Measurements from ENCODE around the gene CITED4. TPM values are rescaled to one million over a fixed set of nuclear protein-coding genes. Genes with fewer than 3 reads are reported as not detected.

Gene CITED4
- total and polyA plus RNA-seq, 2 donors (not counting 3 experiments of a cell fraction or from before 2014, with no cell fraction given) = 3.8 to 11.3 TPM

GRCh38 chr1:40836283-40836682 is 25.9 kb downstream of the CITED4 start:
- dilution Hi-C loops (cut with MboI; ENCODE audit: extremely low pct_ligation_motif_present, low sequenced_read_pairs) = no loop called here
- Histone ChIP-seq H3K4me2 (ENCODE audit: insufficient read depth, low read length) (no peak overlapping the region), H4K20me1 (replicated peaks; ENCODE audit: control insufficient read depth, extremely low read depth, insufficient read depth, low read length) (no peaks in the 10 kb centered on the region), H3K4me3 (replicated peaks in 1 of 3; ENCODE audit: insufficient read depth in 1 of 3, low read depth in 1 of 3, low read length in 3 of 3) (no peak overlapping the region), H3K36me3 (ENCODE audit: control insufficient read depth in 2 of 2, extremely low read depth in 1 of 2, insufficient read depth in 2 of 2, low read length in 2 of 2) (no peaks in the 10 kb centered on the region), H3K9me3 (replicated peaks; ENCODE audit: control insufficient read depth, insufficient read depth, low read length) (no peaks in the 10 kb centered on the region), H3K27me3 (ENCODE audit: control insufficient read depth in 2 of 2, insufficient read depth in 2 of 2, low read length in 2 of 2) (peaks cover 7 to 19% of the 10 kb centered on the region in 2 experiments), H3K79me2 (ENCODE audit: control insufficient read depth, insufficient read depth, low read length) (no peaks in the 10 kb centered on the region), H3K9me1 (replicated peaks; ENCODE audit: control insufficient read depth, extremely low read depth, insufficient read depth, low read length) (no peaks in the 10 kb centered on the region), H3K27ac (ENCODE audit: insufficient read depth, low read depth, low read length) (no peak overlapping the region), H3K9ac (replicated peaks; ENCODE audit: extremely low read depth, insufficient read depth, low read length) (no peak overlapping the region), H3K4me1 (ENCODE audit: control insufficient read depth, extremely low read depth, insufficient read depth, low read length) (peaks cover 6% of the 10 kb centered on the region), H2AFZ (ENCODE audit: low read depth, low read length) (no peak overlapping the region)
- no TSS peak for BruUV-seq (replicated peaks)
- POLR2A ChIA-PET = no interaction called here
- TF ChIP-seq GATA2 (IDR thresholded peaks at IDR 0.05; ENCODE audit: insufficient read depth, insufficient read length, low read depth, low read length) (no peak), MYC (IDR thresholded peaks at IDR 0.05; ENCODE audit: low read depth, low read length) (no peak), POLR2A (IDR thresholded peaks at IDR 0.05; ENCODE audit: low read depth, low read length) (no peak)
- TF ChIP-seq, protein P1, sequence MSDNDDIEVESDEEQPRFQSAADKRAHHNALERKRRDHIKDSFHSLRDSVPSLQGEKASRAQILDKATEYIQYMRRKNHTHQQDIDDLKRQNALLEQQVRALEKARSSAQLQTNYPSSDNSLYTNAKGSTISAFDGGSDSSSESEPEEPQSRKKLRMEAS (IDR thresholded peaks at IDR 0.05; ENCODE audit: insufficient read depth, insufficient read length) = no peak
- DNase-seq (ENCODE audit: low read depth, low spot score) = no peak
- no peak for FAIRE-seq
- intact Hi-C loops (cut with micrococcal nuclease) = no loop called here
- CTCF ChIA-PET = no interaction called here

DNA sequence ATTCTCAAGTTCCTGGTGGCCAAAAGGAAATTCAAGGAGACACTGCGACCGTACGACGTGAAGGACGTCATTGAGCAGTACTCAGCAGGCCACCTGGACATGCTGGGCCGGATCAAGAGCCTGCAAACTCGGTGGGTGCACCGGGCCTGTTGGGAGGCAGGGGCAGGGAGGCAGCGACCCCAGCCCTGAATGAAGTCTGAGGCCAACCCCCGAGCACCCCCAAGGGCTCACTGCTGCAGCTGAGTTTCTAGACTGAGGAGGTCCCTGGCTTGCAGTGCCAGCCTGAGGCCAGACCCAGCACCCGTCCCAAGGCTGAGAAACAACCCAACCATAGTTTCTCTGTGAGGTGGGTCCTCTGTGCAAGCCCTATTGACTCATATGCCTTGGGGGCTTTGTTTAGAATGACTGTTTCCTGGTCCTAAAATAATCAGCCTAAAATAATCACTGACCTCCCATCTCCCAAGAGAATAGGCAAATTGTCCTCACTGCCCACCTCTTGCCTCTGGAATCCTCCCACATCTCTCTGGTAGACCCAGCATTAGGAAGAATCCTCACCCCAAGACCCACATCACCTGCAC is 27.1 kb downstream of the CITED4 start:
- no peaks in the 10 kb centered on the region for H4K20me1 ChIP-seq (replicated peaks; ENCODE audit: control insufficient read depth, extremely low read depth, insufficient read depth, low read length)
- no peak overlapping the region for H3K27ac ChIP-seq (ENCODE audit: insufficient read depth, low read depth, low read length)
- no peaks in the 10 kb centered on the region for H3K79me2 ChIP-seq (ENCODE audit: control insufficient read depth, insufficient read depth, low read length)
- ChIA-PET POLR2A (no interaction called here), CTCF (no interaction called here)
- H3K4me1 ChIP-seq (ENCODE audit: control insufficient read depth, extremely low read depth, insufficient read depth, low read length) = no peaks in the 10 kb centered on the region
- H3K36me3 ChIP-seq (ENCODE audit: control insufficient read depth in 2 of 2, extremely low read depth in 1 of 2, insufficient read depth in 2 of 2, low read length in 2 of 2) = no peaks in the 10 kb centered on the region
- intact Hi-C loops (cut with micrococcal nuclease) (no loop called here), dilution Hi-C loops (cut with MboI; ENCODE audit: extremely low pct_ligation_motif_present, low sequenced_read_pairs) (no loop called here)
- DNase-seq (ENCODE audit: low read depth, low spot score) = no peak
- BruUV-seq (replicated peaks) = no TSS peak
- H3K9me3 ChIP-seq (replicated peaks; ENCODE audit: control insufficient read depth, insufficient read depth, low read length) = no peaks in the 10 kb centered on the region
- no peak overlapping the region for H2AFZ ChIP-seq (ENCODE audit: low read depth, low read length)
- no peak for FAIRE-seq
- no peak overlapping the region for H3K9ac ChIP-seq (replicated peaks; ENCODE audit: extremely low read depth, insufficient read depth, low read length)
- H3K4me3 ChIP-seq (replicated peaks in 1 of 3; ENCODE audit: insufficient read depth in 1 of 3, low read depth in 1 of 3, low read length in 3 of 3) = no peak overlapping the region
- peaks cover 7 to 17% of the 10 kb centered on the region in 2 experiments for H3K27me3 ChIP-seq (ENCODE audit: control insufficient read depth in 2 of 2, insufficient read depth in 2 of 2, low read length in 2 of 2)
- H3K9me1 ChIP-seq (replicated peaks; ENCODE audit: control insufficient read depth, extremely low read depth, insufficient read depth, low read length) = no peaks in the 10 kb centered on the region
- H3K4me2 ChIP-seq (ENCODE audit: insufficient read depth, low read length) = no peak overlapping the region
- TF ChIP-seq, protein P2, sequence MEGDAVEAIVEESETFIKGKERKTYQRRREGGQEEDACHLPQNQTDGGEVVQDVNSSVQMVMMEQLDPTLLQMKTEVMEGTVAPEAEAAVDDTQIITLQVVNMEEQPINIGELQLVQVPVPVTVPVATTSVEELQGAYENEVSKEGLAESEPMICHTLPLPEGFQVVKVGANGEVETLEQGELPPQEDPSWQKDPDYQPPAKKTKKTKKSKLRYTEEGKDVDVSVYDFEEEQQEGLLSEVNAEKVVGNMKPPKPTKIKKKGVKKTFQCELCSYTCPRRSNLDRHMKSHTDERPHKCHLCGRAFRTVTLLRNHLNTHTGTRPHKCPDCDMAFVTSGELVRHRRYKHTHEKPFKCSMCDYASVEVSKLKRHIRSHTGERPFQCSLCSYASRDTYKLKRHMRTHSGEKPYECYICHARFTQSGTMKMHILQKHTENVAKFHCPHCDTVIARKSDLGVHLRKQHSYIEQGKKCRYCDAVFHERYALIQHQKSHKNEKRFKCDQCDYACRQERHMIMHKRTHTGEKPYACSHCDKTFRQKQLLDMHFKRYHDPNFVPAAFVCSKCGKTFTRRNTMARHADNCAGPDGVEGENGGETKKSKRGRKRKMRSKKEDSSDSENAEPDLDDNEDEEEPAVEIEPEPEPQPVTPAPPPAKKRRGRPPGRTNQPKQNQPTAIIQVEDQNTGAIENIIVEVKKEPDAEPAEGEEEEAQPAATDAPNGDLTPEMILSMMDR (IDR thresholded peaks at IDR 0.05; ENCODE audit: extremely low read depth in 1 of 2, insufficient read depth in 1 of 2, low read depth in 1 of 2, low read length in 2 of 2) = no peak
- TF ChIP-seq JUN (IDR thresholded peaks at IDR 0.05; ENCODE audit: borderline replicate concordance, insufficient read depth, insufficient read length, low read depth) (no peak), GATA2 (IDR thresholded peaks at IDR 0.05; ENCODE audit: insufficient read depth, insufficient read length, low read depth, low read length) (no peak), MYC (IDR thresholded peaks at IDR 0.05; ENCODE audit: low read depth, low read length) (no peak), POLR2AphosphoS5 (IDR thresholded peaks at IDR 0.05; ENCODE audit: insufficient read depth, low read depth, low read length) (no peak), POLR2A (IDR thresholded peaks at IDR 0.05; ENCODE audit: low read depth, low read length) (no peak), FOS (IDR thresholded peaks at IDR 0.05; ENCODE audit: borderline replicate concordance, insufficient read depth, low read length) (no peak), EZH2 (IDR thresholded peaks at IDR 0.05; ENCODE audit: borderline replicate concordance, low read depth, low read length, severe bottlenecking) (no peak)
- TF ChIP-seq, protein P1 (IDR thresholded peaks at IDR 0.05; ENCODE audit: insufficient read depth, insufficient read length) = no peak
